ENCODE measurements around the gene LAMA3.

DNA sequence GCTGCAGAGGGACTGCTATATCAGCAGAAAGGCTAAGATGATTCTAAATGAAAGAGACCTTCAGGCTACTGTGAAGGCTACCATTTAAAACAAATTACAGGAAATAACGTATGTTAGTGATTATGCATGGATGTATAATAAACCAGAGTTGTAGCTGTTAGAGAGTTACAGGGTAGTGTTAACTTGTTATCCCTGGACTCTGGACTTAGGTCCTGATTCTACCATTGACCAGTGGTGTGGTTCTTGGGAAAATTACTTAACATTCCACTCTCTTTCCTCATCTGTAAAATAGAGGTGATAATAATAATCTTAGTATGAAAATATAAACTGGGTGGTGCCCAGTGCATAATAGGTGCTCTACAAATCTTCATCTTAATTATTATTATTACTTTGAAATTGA lies 22.2 kb downstream of the LAMA3 start:
- TF ChIP-seq POLR2A (IDR thresholded peaks at IDR 0.05) = no peak
- TF ChIP-seq, protein P1, sequence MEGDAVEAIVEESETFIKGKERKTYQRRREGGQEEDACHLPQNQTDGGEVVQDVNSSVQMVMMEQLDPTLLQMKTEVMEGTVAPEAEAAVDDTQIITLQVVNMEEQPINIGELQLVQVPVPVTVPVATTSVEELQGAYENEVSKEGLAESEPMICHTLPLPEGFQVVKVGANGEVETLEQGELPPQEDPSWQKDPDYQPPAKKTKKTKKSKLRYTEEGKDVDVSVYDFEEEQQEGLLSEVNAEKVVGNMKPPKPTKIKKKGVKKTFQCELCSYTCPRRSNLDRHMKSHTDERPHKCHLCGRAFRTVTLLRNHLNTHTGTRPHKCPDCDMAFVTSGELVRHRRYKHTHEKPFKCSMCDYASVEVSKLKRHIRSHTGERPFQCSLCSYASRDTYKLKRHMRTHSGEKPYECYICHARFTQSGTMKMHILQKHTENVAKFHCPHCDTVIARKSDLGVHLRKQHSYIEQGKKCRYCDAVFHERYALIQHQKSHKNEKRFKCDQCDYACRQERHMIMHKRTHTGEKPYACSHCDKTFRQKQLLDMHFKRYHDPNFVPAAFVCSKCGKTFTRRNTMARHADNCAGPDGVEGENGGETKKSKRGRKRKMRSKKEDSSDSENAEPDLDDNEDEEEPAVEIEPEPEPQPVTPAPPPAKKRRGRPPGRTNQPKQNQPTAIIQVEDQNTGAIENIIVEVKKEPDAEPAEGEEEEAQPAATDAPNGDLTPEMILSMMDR (IDR thresholded peaks at IDR 0.05) = no peak

Data from right lobe of liver (tissue), 4 donors.